GM19438 (cell line): Measurements from ENCODE around the gene S100A5.
"Not testable (repeated sequence)": the region's sequence is repeated elsewhere in the genome, so short reads cannot be mapped to it uniquely, and the experiment has no call there.

Experiments used
- ATAC-seq: cut with Tn5 transposase; IDR thresholded peaks from one replicate; pipeline ENCODE4 v1.9.1; 2021; ENCODE audit warnings: low read depth; ENCODE audit not compliant: unreplicated experiment

Gene S100A5

DNA sequence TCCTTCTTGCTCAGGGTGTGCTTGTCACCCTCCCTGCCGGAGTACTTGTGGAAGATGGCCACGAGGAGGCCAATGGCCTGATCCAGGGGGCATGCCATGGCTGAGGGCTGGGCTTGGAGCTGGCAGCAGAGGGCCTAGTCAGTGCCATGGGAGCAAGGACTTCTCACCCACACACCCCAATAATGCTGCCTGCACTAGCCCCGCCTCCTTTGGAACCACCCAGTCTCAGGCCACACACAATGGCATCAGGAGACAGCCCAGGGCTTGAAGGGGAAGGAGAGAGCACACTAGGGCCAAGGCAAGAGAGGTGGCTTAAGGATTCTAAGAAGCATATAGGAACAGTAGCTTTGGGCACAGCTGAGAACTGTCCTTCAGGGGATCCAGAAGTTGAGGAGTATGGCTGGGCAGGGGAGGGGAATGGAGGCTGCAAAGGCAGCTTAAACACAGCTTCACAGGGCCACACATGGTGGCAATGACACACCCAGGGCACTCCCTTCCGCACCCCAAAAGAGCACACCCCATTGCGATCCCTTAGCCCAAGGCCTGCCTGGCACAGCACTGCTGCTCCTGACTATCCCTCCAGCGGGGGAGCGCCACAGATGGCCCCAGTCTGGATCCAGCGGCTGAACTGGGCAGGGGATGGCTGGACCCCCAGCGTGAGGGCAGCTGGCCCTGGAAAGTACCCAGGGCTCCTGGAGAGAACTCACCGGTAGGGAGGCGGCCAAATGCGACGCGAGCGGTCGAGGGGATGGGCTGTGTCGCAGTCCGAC is 5.3 kb downstream of the S100A5 start, which contains the start of gene S100A6:
Gene S100A6 (minus strand): TSS at position 750 of the 770 bp plus-strand sequence. CDS start 652 bp downstream, at position 98.
- ATAC-seq: no peak

DNA sequence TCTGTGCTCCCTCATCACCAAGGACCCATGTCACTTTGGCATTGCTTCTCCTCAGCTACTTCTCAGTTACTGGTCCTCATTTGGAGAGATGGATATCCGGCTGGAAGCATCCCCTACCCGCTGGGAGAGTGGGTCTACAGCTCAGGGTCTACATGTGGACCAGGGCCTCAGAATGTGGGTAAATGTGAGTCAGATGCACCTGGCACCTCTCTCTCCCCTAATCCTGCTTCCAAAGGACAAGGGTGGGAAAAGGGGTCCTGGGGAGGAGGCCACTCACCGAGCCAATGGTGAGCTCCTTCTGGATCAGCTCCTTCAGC is 5.9 kb downstream of the S100A5 start:
- no peak for ATAC-seq

GRCh38 chr1:153534226-153534924 is 6.4 kb downstream of the S100A5 start:
- no peak for ATAC-seq

- no peak for ATAC-seq
Observed at GRCh38 chr1:153533689-153534201, 7.0 kb downstream of the S100A5 start.

GRCh38 chr1:153532769-153533599 is 7.8 kb downstream of the S100A5 start:
- ATAC-seq: no peak

DNA sequence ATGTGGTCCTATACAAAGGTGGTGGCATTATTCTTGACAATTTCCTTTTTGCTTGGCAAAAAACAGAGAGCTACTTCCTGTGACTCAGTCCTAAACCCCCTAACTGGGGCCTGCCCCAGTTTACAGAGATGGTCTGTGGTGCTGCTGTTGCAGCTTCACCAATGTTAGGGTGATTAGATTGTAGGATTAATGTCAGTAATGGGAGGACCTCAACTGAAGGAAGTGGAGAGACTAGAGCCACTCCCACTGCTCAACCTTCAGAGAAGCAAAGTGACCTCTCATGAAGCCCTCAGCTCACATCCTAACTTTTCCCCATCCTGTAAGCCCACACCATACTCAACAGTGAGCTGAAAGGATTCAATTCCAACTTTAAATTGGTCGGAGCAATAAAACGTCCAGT is 8.6 kb downstream of the S100A5 start:
- ATAC-seq: no peak

DNA sequence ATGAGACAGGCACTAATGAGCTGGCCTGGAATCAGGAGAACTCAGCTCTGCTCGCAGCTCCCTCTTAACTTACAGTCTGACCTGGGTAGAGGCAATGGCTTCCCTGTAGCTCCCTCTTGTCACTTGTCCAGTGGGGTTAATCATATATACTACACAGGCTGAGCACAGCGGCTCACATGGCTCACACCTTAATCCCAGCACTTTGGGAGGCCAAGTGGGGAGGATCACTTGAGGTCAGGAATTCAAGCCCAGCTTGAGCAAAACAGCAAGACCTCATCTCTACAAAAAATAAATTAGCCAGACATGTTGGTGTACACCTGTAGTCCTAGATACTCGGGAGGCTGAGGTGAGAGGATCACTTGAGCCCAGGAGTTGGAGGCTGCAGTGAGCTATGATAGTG is 9.1 kb downstream of the S100A5 start:
- ATAC-seq: no peak

DNA sequence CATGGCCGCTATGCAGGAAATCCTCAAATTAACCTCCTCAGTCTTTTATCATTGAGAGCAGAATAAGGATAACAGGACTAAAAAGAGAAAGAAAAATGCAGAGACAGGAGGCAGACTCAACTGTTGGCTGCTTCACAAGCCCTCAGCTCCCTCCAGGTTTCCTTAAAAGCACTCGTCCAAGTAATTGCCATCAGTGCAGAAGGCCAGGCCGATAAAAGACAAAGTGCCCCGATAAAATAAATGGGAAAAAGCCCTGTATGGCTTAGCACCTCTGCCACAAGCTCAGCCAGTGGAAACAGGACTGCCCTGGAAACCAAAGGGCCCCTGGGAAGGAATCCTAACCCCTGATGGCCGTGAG is 13.1 kb downstream of the S100A5 start:
- no peak for ATAC-seq

DNA sequence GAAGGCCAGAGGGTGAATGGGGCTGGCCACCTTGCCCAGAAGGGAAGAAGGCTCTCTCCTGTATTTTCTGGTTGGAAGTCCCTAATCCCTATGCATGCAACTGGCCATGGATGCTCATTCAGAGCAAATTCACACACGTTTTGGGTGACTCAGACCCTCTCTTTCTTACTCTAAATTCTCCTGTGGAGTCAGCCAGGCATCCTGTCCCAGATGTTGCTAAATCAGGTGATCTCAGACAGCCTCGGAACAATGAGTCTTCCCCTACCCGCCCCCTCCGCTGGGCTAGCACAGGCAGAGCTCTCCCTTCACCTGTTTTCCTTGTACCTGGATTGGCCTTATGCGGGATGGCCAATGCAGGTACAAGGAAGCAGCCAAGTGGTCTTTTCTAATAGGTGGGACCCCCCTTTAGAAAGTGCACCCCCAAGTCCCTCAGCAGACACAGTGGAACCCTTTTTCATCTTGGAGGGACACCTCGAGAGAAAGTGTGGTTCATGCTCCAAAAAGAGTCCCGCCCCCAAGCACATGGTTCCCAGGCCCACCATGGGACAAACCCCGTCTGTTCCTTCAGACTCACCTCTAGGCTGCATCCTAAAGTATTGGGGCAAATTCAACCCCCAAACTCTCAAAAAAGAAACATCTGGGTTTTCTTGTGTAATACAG is 13.6 kb downstream of the S100A5 start:
- ATAC-seq: no peak

- no peak for ATAC-seq
Observed at GRCh38 chr1:153526132-153526543, 14.6 kb downstream of the S100A5 start.

GRCh38 chr1:153525088-153525728 is 15.5 kb downstream of the S100A5 start:
- ATAC-seq: no peak

GRCh38 chr1:153522353-153523048 is 18.2 kb downstream of the S100A5 start:
- not testable (repeated sequence) for ATAC-seq

DNA sequence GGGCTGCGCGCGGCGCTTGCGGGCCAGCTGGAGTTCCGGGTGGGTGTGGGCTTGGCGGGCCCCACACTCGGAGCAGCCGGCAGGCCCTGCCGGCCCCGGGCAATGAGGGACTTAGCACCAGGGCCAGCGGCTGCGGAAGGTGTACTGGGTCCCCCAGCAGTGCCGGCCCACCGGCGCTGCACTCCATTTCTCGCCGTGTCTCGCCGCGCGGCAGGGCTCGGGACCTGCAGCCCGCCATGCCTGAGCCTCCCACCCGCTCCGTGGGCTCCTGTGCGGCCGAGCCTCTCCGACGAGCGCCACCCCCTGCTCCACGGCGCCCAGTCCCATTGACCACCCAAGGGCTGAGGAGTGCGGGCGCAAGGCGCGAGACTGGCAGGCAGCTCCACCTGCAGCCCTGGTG is 18.9 kb downstream of the S100A5 start:
- not testable (repeated sequence) for ATAC-seq

GRCh38 chr1:153520818-153521476 is 19.8 kb downstream of the S100A5 start:
- no peak for ATAC-seq

GRCh38 chr1:153520137-153520691 is 20.5 kb downstream of the S100A5 start:
- not testable (repeated sequence) for ATAC-seq

GRCh38 chr1:153519242-153519641 is 21.5 kb downstream of the S100A5 start:
- ATAC-seq: no peak

DNA sequence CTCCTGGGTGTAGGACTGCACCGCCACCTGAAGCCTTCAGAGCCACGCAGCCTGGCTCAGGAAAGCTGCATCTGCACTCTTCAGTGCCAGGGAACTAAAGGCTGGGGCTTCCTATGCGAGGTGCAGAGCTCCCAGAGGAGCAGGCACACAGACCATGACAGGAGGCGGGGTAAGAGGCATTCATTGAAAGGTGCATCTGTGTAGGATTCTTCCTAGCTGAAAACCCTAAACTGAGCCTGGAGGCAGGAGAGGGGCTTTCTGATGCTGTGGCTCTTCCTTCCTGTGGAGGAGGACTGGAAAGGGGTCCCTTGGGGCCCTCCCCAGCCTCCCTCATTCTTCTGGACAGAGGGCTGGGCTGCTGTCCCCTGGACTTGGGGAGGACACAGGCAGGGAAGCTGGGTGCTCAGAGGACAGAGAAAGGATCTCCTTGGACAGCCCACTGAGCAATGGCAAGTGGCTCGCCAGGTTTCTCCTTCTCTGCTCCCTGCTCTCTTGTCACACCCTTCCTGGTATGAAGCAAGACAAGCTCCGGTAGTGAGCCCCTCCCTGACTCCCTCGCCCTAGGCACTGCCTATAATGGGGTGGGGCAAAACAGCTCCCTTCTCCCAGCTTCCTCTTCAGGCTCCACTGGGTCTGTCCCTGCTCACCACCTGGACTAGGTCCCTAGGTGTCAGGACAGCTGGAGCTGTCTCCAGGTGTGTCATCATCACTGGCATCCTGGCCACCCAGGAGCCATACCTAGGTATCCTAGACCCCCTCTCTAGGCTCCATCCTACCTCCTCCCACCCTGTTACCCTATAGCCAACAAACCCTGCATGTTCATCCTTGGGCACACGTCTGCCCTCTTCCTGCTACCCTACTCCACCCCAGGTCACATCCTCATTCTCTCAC is 25.0 kb downstream of the S100A5 start:
- no peak for ATAC-seq

- ATAC-seq: no peak
Observed at GRCh38 chr1:153513666-153514065, 27.1 kb downstream of the S100A5 start.
